ENCODE measurements around the gene INPP4B.

INPP4B gene

GRCh38 chr4:142846729-142847596 is 862 bp upstream of the INPP4B start:
- peak overlapping the region; percentile 94 for H2AFZ ChIP-seq (ENCODE audit: low read depth, low read length)
- peak overlapping the region; percentile 57 for H3K4me3 ChIP-seq (ENCODE audit: low read length)
- H3K4me1 ChIP-seq (ENCODE audit: insufficient read depth, low read length) = peaks cover 12% of the 10 kb centered on the region

GRCh38 chr4:142845293-142846107 is 601 bp downstream of the INPP4B start:
- Histone ChIP-seq H3K36me3 (ENCODE audit: insufficient read depth, low read length) (no peaks in the 10 kb centered on the region), H3K4me3 (ENCODE audit: low read length) (peak overlapping the region; percentile 57), H3K4me1 (ENCODE audit: insufficient read depth, low read length) (peaks cover 12% of the 10 kb centered on the region), H3K9me3 (ENCODE audit: low read length) (no peaks in the 10 kb centered on the region), H3K27me3 (ENCODE audit: insufficient read depth, low read length) (peaks cover 15% of the 10 kb centered on the region), H2AFZ (ENCODE audit: low read depth, low read length) (peak overlapping the region; percentile 94)

More at GRCh38 chr4:142846729-142847596, 862 bp upstream of the INPP4B start:
- no peaks in the 10 kb centered on the region for H3K36me3 ChIP-seq (ENCODE audit: insufficient read depth, low read length)
- H3K27me3 ChIP-seq (ENCODE audit: insufficient read depth, low read length) = peaks cover 15% of the 10 kb centered on the region
- no peaks in the 10 kb centered on the region for H3K9me3 ChIP-seq (ENCODE audit: low read length)

- Histone ChIP-seq H3K27me3 (ENCODE audit: insufficient read depth, low read length) (peaks cover 15% of the 10 kb centered on the region), H3K9me3 (ENCODE audit: low read length) (no peaks in the 10 kb centered on the region), H3K36me3 (ENCODE audit: insufficient read depth, low read length) (no peaks in the 10 kb centered on the region), H3K4me3 (ENCODE audit: low read length) (peak overlapping the region; percentile 57), H3K4me1 (ENCODE audit: insufficient read depth, low read length) (peaks cover 12% of the 10 kb centered on the region), H2AFZ (ENCODE audit: low read depth, low read length) (peak overlapping the region; percentile 94)
Measured at GRCh38 chr4:142844782-142845181, 1.3 kb downstream of the INPP4B start.

DNA sequence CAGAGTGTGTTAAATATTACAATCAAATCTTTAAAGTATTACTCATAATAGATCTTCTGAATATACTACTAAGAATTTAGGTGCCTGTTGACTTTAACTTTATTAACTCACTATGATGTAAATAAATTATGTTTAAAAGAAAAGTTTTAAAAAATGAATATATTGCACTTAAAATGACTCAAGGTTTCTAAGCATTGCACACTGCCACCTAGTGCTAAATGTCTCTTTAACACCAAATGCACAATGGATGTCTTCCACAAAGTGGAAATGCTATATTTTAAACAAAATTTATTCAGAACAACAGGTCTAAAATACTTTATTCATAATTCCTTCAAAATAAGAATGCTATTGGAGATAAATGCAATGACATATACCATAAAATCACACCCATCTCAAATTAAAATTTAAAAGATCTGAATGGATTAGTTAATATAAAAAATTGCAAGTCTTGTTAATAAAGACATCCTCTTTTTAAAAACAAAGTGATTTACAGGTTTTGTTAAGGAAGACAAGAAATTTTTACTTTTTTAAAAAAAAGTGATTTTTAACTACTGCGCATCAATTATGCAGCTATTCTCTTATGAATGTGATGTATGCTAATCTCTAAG is 5.5 kb downstream of the INPP4B start:
- Histone ChIP-seq H3K27me3 (ENCODE audit: insufficient read depth, low read length) (peaks cover 11% of the 10 kb centered on the region), H3K4me3 (ENCODE audit: low read length) (no peak overlapping the region), H3K9me3 (ENCODE audit: low read length) (no peaks in the 10 kb centered on the region), H2AFZ (ENCODE audit: low read depth, low read length) (no peak overlapping the region), H3K36me3 (ENCODE audit: insufficient read depth, low read length) (no peaks in the 10 kb centered on the region), H3K4me1 (ENCODE audit: insufficient read depth, low read length) (peaks cover 6% of the 10 kb centered on the region)

- no peak overlapping the region for H3K4me3 ChIP-seq (ENCODE audit: low read length)
- H3K36me3 ChIP-seq (ENCODE audit: insufficient read depth, low read length) = no peaks in the 10 kb centered on the region
- H3K27me3 ChIP-seq (ENCODE audit: insufficient read depth, low read length) = no peaks in the 10 kb centered on the region
- no peaks in the 10 kb centered on the region for H3K9me3 ChIP-seq (ENCODE audit: low read length)
- H2AFZ ChIP-seq (ENCODE audit: low read depth, low read length) = no peak overlapping the region
- no peaks in the 10 kb centered on the region for H3K4me1 ChIP-seq (ENCODE audit: insufficient read depth, low read length)
Measured at GRCh38 chr4:142838778-142839177, 7.3 kb downstream of the INPP4B start.

- Histone ChIP-seq H2AFZ (ENCODE audit: low read depth, low read length) (no peak overlapping the region), H3K4me1 (ENCODE audit: insufficient read depth, low read length) (peaks cover 6% of the 10 kb centered on the region), H3K27me3 (ENCODE audit: insufficient read depth, low read length) (no peaks in the 10 kb centered on the region), H3K4me3 (ENCODE audit: low read length) (no peak overlapping the region), H3K9me3 (ENCODE audit: low read length) (no peaks in the 10 kb centered on the region), H3K36me3 (ENCODE audit: insufficient read depth, low read length) (no peaks in the 10 kb centered on the region)
Measured at GRCh38 chr4:142832022-142832421, 14.1 kb downstream of the INPP4B start.

DNA sequence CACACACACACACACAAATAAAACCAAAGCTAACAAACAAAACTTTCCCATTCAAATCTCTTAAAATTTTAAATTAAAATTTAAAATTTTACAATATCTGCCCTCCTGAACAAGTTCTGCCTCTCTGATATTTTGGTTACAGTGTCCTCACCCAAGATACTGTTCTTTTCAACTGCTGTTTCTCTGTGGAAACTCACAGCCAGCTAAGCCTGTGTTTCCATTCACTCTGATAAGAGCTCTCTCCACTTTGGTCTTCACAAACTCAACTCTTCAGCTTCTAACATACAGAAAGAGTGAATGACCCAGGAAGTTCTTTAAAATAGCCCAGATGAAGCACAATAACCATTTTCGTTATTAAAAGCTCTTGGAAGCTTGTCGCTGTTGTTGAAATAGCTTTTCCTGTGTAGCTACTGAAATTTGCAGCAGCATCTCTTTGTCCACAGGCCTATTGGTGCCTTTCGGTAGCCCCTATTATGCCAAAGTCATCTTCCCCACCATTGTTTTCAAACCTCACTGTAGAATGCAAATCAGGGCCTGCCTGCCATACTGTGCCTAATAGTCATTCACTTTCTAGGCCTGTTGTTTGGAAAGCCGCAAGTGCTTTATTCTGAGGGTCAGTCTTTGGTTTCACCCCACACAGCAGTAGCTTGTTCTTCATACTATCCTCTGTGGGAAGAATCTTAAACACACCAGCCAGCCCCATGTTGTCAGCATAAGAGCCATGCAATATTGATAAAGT is 19.4 kb downstream of the INPP4B start:
- Histone ChIP-seq H2AFZ (ENCODE audit: low read depth, low read length) (peak overlapping the region; percentile 69), H3K4me1 (ENCODE audit: insufficient read depth, low read length) (peaks cover 26% of the 10 kb centered on the region), H3K27me3 (ENCODE audit: insufficient read depth, low read length) (no peaks in the 10 kb centered on the region), H3K36me3 (ENCODE audit: insufficient read depth, low read length) (no peaks in the 10 kb centered on the region), H3K9me3 (ENCODE audit: low read length) (no peaks in the 10 kb centered on the region), H3K4me3 (ENCODE audit: low read length) (no peak overlapping the region)

DNA sequence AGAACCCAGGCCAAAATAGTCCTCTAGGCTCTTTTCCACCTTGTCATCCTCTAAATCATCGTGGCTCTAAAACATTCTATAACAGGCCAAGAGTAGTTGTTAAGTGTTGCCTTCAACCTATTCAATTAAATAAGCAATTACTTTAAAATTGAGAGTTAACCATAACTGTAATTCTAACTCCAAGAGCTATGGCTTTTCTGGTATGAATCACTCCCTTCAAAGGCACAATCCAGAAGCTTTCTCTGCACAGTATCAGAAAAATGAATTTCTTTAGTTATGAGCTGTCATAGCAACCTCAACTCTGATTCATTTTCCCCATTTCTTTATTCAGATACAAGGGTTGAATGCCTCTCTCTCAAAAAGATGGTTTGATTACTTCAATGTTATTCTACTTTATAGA is 21.7 kb downstream of the INPP4B start:
- Histone ChIP-seq H3K4me3 (ENCODE audit: low read length) (no peak overlapping the region), H2AFZ (ENCODE audit: low read depth, low read length) (no peak overlapping the region), H3K27me3 (ENCODE audit: insufficient read depth, low read length) (no peaks in the 10 kb centered on the region), H3K4me1 (ENCODE audit: insufficient read depth, low read length) (peaks cover 25% of the 10 kb centered on the region), H3K36me3 (ENCODE audit: insufficient read depth, low read length) (no peaks in the 10 kb centered on the region), H3K9me3 (ENCODE audit: low read length) (no peaks in the 10 kb centered on the region)

- Histone ChIP-seq H3K36me3 (ENCODE audit: insufficient read depth, low read length) (no peaks in the 10 kb centered on the region), H3K27me3 (ENCODE audit: insufficient read depth, low read length) (no peaks in the 10 kb centered on the region), H3K4me1 (ENCODE audit: insufficient read depth, low read length) (peaks cover 24% of the 10 kb centered on the region), H2AFZ (ENCODE audit: low read depth, low read length) (no peak overlapping the region), H3K9me3 (ENCODE audit: low read length) (no peaks in the 10 kb centered on the region), H3K4me3 (ENCODE audit: low read length) (no peak overlapping the region)
Measured at GRCh38 chr4:142823796-142824195, 22.3 kb downstream of the INPP4B start.

DNA sequence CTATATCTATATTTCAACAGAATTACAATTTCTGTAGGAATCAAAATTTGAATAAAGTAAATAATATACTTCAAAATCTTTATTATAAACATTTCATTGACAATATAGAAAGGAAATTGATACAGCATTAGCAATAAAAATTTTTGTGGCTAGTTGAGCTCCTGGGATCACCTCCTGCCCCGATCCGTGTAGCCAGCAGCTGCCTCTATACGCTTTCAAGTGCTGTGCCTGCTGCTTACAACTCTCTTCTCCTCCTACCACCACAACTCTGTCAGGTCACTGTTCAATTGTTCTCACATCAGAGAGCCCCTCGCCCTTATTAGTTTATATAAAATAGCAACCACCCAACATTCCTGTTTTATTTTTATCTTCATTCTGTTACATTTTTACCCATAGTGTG is 27.6 kb downstream of the INPP4B start:
- H3K36me3 ChIP-seq (ENCODE audit: insufficient read depth, low read length) = no peaks in the 10 kb centered on the region
- H2AFZ ChIP-seq (ENCODE audit: low read depth, low read length) = no peak overlapping the region
- H3K4me3 ChIP-seq (ENCODE audit: low read length) = no peak overlapping the region
- H3K4me1 ChIP-seq (ENCODE audit: insufficient read depth, low read length) = peaks cover 12% of the 10 kb centered on the region
- H3K27me3 ChIP-seq (ENCODE audit: insufficient read depth, low read length) = no peaks in the 10 kb centered on the region
- H3K9me3 ChIP-seq (ENCODE audit: low read length) = no peaks in the 10 kb centered on the region

DNA sequence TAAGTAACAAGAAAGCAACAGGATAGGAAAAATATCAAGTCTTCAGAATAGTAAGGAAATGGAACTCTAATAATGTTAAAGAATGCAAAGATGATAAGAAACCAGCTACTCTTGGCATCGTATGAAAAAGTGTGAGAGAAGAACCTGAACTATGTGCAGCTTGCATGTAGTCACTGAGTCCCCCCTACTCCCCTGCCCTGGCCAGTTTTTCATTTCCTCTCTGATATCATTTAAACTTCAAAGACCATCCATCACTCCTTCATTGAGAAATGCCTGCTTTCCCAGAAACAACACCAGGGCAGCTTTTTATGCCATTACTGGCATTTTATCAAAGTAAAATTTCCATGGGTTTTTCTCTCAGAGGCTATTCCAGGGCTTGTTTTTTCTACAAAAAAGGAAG is 28.1 kb downstream of the INPP4B start:
- Histone ChIP-seq H3K36me3 (ENCODE audit: insufficient read depth, low read length) (no peaks in the 10 kb centered on the region), H3K9me3 (ENCODE audit: low read length) (no peaks in the 10 kb centered on the region), H3K27me3 (ENCODE audit: insufficient read depth, low read length) (no peaks in the 10 kb centered on the region), H3K4me1 (ENCODE audit: insufficient read depth, low read length) (peaks cover 12% of the 10 kb centered on the region), H3K4me3 (ENCODE audit: low read length) (no peak overlapping the region), H2AFZ (ENCODE audit: low read depth, low read length) (no peak overlapping the region)

DNA sequence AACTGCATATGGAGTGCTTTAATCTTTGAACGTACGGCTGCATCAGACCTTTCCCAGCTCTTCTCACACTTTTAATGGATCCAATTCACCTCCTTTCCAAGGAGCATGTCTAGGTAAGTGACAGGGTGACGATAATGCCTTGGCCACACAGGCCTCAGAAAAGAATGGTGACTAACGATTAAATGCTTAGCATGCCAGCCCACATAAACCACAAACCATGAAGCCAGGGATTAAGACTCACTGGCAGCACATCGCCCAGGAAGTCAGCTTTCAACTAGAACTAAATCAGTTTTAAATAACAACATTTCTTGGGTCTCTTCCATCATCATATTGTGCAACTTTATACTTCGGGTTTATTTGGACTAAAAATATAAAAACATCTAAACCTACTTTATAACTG is 28.7 kb downstream of the INPP4B start:
- H3K4me3 ChIP-seq (ENCODE audit: low read length) = no peak overlapping the region
- peaks cover 12% of the 10 kb centered on the region for H3K4me1 ChIP-seq (ENCODE audit: insufficient read depth, low read length)

More for the DNA sequence above, 28.7 kb downstream of the INPP4B start:
- H3K36me3 ChIP-seq (ENCODE audit: insufficient read depth, low read length) = no peaks in the 10 kb centered on the region
- H3K27me3 ChIP-seq (ENCODE audit: insufficient read depth, low read length) = no peaks in the 10 kb centered on the region
- H2AFZ ChIP-seq (ENCODE audit: low read depth, low read length) = no peak overlapping the region
- no peaks in the 10 kb centered on the region for H3K9me3 ChIP-seq (ENCODE audit: low read length)
